Measurements from ENCODE around the gene FAM174C.
"Not testable (repeated sequence)": the region's sequence is repeated elsewhere in the genome, so short reads cannot be mapped to it uniquely, and the experiment has no call there.

Gene FAM174C

GRCh38 chr19:1237027-1237659, 38.2 kb upstream of the FAM174C start:
- DNase-seq (ENCODE audit: low read depth in 2 of 2) = no peak

DNA sequence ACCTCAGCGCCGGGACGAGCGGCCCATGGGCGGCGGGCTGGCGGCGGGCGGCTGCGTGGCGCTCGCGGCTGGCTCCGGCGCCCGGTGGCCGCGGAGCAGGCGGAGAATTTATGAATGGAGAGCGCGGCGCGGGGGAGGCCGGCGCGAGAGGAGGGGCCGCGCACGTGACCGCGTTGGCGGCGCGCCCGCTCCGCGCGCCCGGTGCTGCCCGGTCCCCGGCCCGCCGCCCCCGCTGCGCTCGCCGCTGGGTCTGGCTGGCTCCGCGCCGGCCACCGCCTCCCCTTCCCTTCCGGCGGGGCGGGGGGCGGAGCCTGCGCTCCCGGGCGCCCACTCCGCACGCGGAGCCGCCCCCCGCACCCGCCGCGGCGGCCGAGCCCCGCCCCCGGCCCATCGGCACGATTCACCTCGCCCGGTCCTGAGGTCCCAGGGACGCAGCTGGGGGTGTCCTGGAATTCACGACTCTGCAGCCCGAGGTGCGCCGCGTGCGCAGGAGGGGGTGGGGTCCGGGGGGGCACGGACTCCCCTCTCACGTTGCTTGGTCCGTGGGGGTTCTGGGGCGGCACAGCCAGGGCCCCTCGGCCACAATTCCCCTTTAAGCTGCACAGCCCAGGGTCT, 37.5 kb upstream of the FAM174C start, which contains the start of gene CBARP:
TSS of gene CBARP (minus strand) at position 252 of the 615 bp plus-strand sequence. CDS start 1,905 bp downstream, outside the sequence.
- no peak for DNase-seq (ENCODE audit: low read depth in 2 of 2)

GRCh38 chr19:1238369-1239303, 36.7 kb upstream of the FAM174C start:
- DNase-seq (ENCODE audit: low read depth in 2 of 2) = no peak

GRCh38 chr19:1239420-1239795, 35.9 kb upstream of the FAM174C start:
- no peak for DNase-seq (ENCODE audit: low read depth in 2 of 2)

DNA sequence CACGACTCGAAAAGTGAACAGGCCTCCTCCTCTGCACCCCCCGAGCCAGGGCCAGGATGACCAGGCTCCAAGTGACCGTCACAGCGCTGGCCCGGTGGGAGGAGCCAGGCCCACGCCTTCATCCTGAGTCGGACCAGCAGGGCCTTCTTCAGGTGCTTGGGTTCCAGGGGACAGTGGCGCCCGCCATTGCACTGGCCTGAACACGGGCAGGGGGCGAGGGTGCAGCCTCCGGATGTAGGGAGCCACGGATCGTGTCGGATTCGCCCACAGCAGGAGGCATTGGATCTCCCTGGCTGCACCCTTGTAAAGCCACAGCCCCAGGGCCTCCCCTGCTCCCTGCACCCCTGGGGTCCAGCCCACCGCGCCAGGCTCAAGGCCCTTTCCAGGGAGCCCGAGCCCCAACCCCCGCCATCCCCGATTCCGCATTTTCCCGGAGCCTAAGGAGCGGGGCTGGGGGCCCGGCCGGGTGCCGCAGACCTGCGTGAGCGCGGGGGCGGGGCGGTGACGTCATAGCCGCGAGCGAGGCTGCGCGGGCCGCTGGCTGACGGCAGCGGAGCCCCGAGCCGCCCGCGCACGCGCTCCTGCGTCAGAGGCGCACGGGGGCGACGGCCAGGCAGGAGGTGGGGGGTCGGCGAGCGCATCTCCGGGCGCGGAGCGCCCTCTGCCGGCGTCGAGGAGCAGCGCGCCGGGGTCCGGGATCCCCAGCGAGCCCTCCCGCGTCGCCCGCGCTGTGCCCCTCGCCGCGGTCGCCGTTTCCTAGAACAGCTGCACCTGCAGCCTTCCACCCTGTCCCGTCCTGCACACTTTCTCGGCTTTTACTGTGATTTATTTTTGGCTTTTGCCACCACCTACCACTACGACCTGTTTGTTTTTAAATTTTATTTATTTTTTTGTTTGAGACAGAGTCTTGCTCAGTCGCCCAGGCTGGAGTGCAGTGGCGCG, 35.3 kb upstream of the FAM174C start:
- peak; percentile 90 to 96 for DNase-seq (ENCODE audit: low read depth in 2 of 2)

DNA sequence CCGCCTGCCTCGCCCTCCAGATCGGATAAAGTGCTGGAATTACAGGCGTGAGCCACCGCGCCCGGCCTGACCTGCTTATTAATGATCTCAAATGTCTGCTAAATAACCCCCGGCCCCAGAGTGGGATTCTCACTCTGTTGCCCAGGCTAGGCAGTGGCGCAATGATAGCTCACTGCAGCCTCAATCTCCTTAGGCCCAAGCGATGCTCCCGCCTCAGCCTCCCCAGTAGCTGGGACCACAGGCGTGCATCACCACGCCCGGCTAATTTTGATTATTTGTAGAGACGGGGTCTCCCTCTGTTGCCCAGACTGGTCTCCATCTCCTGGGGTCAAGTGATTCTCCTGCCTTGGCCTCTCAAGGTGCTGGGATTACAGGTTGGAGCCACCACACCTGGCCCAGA, 34.4 kb upstream of the FAM174C start:
- no peak for DNase-seq (ENCODE audit: low read depth in 2 of 2)

GRCh38 chr19:1241417-1242095, 33.8 kb upstream of the FAM174C start, which contains the start of gene ATP5F1D:
ATP5F1D (plus strand) TSS chr19:1241751; CDS start chr19:1241851, 100 bp downstream.
- peak; percentile 85 to 94 for DNase-seq (ENCODE audit: low read depth in 2 of 2)

DNA sequence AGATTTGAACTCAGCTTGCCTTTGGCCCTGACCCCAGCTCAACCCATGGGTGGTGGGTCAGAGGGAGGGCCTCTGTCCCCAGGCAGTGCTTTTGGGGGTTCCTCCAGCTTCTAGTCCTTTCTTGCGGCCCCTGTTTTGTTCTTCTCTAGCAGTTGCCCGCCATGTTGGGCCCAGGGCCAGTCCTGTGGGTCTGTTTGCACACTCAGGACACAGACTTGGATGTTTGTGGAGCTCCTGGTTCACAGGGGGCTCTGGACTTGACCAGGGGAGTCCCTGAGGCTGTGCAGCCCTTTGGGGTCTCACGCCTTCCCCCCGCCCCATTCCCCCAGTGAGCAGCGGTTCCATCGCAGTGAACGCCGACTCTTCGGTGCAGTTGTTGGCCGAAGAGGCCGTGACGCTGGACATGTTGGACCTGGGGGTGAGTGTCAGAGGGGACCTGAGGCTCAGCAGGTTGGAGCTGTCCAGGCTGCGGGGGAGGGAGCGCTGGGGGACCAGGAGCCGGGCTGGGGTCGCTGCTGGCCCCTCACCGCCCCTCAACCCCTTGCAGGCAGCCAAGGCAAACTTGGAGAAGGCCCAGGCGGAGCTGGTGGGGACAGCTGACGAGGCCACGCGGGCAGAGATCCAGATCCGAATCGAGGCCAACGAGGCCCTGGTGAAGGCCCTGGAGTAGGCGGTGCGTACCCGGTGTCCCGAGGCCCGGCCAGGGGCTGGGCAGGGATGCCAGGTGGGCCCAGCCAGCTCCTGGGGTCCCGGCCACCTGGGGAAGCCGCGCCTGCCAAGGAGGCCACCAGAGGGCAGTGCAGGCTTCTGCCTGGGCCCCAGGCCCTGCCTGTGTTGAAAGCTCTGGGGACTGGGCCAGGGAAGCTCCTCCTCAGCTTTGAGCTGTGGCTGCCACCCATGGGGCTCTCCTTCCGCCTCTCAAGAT, 31.3 kb upstream of the FAM174C start:
- peak; percentile 75 to 77 for DNase-seq (ENCODE audit: low read depth in 2 of 2)

DNA sequence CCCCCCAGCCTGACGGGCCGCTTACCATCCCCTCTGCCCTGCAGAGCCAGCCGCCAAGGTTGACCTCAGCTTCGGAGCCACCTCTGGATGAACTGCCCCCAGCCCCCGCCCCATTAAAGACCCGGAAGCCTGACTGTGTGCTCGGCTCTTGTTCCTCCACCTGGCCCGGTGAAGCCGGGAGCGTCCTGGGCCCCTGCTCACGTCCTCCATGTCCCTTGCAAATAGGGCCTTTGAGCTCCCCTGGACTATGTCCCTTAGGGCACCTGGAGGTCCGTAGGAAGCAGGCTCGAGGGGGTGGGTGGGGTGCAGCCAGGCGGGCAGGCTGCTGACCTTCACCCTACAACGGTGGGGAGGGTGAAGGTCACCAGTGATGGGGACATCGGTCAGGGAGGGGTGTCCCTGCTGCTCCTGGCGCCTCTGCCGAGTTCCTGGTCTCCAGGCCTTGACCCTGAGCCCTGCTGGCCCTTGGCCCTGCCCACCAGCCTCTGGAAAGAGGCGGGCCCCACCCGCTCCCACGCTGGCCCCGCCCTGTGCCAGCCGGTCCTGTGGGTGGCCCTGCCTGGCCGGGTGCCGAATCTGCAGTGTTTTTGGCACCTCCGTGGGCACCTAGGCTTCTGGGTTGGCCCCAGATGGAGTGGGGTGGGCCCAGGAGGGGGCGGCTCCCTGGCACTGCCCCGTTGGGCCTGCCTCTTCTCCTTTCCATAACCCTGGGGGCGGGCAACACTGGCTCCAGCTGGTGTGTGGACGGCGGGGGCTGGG, 30.5 kb upstream of the FAM174C start:
- no peak for DNase-seq (ENCODE audit: low read depth in 2 of 2)

GRCh38 chr19:1245494-1246264, 29.7 kb upstream of the FAM174C start:
- DNase-seq (ENCODE audit: low read depth in 2 of 2) = no peak

DNA sequence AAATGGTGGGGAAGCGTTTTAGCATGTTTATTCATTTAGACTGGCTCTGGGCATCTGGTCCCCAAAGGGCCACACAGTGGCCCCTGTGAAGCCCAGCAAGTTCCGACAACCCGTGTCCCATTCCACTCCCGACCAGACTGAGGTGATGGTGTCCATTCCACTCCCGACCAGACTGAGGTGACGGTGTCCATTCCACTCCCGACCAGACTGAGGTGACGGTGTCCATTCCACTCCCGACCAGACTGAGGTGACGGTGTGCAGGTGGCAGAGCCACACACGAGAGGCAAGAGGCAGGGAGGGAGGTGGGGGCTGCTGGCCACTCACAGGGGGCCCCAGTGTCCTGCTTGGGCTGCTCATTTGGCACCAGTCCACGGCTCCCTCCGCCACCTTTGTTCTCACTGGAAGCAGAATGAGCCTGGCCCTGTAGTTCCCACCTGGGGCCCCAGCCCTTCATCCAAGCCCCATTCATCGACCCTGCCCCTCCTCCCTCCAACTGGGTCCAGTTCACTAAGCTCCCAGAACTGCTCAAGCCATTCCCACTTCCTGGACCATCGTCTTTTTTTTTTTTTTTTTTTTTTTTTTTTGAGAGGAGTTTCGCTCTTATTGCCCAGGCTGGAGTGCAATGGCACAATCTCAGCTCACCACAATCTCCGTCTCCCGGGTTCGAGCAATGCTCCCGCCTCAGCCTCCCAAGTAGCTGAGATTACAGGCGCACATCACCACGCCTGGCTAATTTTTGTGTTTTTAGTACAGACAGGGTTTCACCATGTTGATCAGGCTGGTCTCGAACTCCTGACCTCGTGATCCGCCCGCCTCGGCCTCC, 28.9 kb upstream of the FAM174C start:
- DNase-seq (ENCODE audit: low read depth in 2 of 2) = not testable (repeated sequence)

DNA sequence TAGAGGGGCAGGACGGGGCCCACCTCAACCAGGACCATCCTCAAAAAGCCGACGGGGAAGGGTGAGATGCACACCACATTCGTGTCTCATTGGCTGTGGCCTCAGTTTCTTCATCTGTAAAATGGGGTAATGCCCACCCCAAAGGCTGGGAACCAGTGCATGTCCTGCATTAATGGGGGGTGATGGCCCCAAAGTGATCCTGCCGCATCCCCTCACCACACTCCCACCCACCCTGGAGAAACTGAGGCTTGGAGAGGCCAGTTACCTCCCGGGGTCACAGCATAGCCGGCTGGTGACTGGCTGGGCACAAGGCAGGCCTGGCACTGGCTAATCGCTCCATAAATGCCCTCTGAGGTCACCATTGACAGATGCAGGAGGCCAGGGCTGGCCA, 27.6 kb upstream of the FAM174C start:
- no peak for DNase-seq (ENCODE audit: low read depth in 2 of 2)

DNA sequence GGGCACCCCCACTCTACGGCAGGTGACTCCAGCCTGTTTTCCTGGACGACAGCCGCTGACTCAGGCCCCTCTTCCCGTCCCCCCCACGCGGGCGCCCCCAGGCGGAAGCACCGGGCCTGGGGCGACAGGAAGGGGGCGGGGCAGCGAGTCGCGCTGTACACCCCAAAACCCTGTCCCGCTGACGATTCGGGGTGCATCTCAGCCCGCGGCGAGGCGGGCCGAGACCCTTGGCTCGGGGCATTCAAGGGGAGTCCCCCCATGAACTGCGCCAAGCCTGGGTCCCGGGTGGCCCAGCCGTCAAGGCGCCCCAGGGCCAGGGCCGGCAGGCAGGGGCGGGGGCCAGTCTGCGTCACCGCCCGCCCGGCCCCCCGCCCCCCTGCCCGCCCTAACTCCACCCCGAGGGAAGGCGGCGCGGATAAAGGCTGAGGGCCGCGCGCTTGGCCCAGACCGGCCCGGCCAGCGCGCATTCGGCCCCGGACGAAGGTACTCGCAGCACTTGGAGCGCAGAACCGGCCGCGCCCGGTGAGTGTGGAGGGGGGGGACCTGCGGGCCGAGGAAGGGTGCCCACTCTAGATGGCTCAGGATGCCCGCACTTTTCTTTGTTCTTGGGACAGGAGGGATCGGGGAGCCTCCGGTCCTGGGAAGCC, 27.1 kb upstream of the FAM174C start, which contains the start of gene MIDN:
TSS of gene MIDN (plus strand) at position 445 of the 647 bp plus-strand sequence. CDS start 1,714 bp downstream, outside the sequence.
- DNase-seq (ENCODE audit: low read depth in 2 of 2) = peak in 1 of 2 donors; percentile 58

DNA sequence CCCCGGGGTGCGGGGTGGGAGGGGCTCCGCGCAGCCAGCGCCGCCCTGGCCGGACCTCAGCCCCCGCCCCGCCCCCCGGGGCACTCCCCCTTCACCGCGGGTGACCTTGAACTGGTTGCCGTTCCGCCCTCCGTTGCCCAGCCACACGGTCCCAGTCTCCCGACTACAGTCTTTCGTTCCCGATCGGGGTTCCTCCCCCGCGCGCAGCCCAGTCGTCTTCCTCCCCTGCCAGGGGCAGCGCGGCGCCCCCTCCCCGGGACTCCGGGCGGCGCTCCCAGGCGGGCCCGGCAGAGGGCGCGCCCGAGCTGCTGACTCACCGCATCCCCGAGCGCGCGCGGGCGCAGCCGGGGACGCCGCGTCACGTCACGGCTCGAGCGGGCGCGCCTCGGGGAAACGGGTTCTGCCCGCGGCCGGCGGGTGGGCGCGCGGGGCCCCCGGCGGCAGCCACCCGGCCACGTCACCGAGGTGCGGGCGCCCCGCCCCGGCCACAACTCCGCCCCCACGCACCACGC, 26.5 kb upstream of the FAM174C start:
- DNase-seq (ENCODE audit: low read depth in 2 of 2) = peak; percentile 69 to 70

DNA sequence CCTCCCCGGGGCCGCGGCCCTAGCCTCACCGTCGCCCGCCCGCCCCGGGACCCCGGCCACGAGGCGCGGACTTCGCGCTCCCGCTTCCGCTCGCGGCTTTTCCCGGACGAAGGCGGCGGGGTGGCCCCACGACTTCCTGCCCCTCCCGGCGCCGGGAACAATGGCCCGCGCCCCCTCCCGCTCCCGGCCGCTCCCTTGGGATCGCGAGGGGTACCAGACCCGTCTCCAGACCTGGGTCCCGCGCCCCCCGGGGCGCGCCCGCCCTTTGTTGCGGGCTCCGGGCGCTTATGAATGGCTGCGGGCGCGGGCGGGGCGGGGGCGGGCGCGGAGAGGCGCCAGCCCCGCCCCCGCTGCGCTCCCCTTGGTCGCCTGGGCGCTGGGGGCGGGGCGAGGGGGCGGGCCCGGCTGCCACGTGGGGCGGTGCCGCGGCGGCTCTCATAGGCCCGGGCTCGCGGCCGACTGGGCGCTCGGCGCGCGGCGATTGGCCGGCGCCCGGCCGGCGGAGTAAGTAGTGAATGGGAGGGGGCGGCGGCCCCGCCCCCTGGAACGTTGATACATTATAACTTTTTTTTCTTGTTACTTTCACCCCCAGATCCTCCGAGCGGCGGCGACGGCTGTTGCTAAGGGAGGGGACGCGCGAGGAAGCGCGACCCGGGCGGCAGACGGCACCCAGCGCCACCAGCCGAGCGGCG, 25.9 kb upstream of the FAM174C start:
- peak; percentile 90 to 91 for DNase-seq (ENCODE audit: low read depth in 2 of 2)

DNA sequence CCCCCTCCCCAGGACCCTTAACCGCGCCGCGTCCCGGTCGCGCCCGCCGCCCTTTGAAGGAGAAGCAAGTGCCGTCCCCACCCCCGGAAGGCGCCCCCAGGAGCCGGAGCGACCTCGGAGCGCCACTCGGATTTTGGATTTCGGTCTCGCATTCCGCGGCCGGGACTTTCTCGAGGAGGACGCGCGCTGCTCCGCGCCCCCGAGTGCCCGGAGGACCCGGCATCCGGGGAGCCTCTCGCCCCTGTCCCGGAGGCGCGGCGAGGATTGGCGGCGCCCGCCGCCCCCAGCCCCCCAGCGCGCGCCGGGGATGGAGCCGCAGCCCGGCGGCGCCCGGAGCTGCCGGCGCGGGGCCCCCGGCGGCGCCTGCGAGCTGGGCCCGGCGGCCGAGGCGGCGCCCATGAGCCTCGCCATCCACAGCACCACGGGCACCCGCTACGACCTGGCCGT, 25.3 kb upstream of the FAM174C start:
- DNase-seq (ENCODE audit: low read depth in 2 of 2) = no peak
